ENCODE results near the gene DYNLRB1.

- TF ChIP-seq, protein P1, sequence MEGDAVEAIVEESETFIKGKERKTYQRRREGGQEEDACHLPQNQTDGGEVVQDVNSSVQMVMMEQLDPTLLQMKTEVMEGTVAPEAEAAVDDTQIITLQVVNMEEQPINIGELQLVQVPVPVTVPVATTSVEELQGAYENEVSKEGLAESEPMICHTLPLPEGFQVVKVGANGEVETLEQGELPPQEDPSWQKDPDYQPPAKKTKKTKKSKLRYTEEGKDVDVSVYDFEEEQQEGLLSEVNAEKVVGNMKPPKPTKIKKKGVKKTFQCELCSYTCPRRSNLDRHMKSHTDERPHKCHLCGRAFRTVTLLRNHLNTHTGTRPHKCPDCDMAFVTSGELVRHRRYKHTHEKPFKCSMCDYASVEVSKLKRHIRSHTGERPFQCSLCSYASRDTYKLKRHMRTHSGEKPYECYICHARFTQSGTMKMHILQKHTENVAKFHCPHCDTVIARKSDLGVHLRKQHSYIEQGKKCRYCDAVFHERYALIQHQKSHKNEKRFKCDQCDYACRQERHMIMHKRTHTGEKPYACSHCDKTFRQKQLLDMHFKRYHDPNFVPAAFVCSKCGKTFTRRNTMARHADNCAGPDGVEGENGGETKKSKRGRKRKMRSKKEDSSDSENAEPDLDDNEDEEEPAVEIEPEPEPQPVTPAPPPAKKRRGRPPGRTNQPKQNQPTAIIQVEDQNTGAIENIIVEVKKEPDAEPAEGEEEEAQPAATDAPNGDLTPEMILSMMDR (conservative IDR thresholded peaks at IDR 0.05; ENCODE audit: low read length), result no peak
- TF ChIP-seq EZH2phosphoT487 (IDR thresholded peaks at IDR 0.05; ENCODE audit: borderline replicate concordance), result no peak
Measured at GRCh38 chr20:34566978-34567891, 51.0 kb downstream of the DYNLRB1 start.

Data from Loucy (cell line).